SK-N-SH treated with all-trans-retinoic acid at 6 μM for 48 hours (cell line): ENCODE data around the gene TSSK6.

Experiments
- ARNTL ChIP-seq: fragments of 450-650 bp; formaldehyde crosslinking; IDR thresholded peaks from 2 replicates; pipeline ENCODE4 v1.5.0; 2020; ENCODE audit warnings: low read depth, mild to moderate bottlenecking, moderate library complexity, borderline replicate concordance
- BACH2 ChIP-seq: fragments of 250-450 bp; sonication (Bioruptor Pico); IDR thresholded peaks from 2 replicates; pipeline ENCODE4 v1.9.0; 2021; ENCODE audit warnings: mild to moderate bottlenecking, borderline replicate concordance
- CSDC2 ChIP-seq: fragments of 250-450 bp; sonication (Bioruptor Pico); IDR thresholded peaks from 2 replicates; pipeline ENCODE4 v1.5.0; 2020; ENCODE audit warnings: mild to moderate bottlenecking, moderate library complexity
- CSRNP3 ChIP-seq: fragments of 250-450 bp; sonication (Bioruptor Pico); IDR thresholded peaks from 2 replicates; pipeline ENCODE4 v1.5.1; 2021; ENCODE audit warnings: mild to moderate bottlenecking, moderate library complexity
- OSR1 ChIP-seq: fragments of 250-450 bp; sonication (Bioruptor Pico); IDR thresholded peaks from 2 replicates; pipeline ENCODE4 v1.8.0; 2022; ENCODE audit warnings: moderate library complexity, mild to moderate bottlenecking, inconsistent platforms
- PATZ1 ChIP-seq: fragments of 250-450 bp; sonication (Bioruptor Pico); IDR thresholded peaks from 2 replicates; pipeline ENCODE4 v1.8.0; 2020; ENCODE audit warnings: mild to moderate bottlenecking, moderate library complexity, borderline replicate concordance
- RARB ChIP-seq: fragments of 250-450 bp; sonication (Bioruptor Pico); IDR thresholded peaks from 2 replicates; pipeline ENCODE4 v1.8.0; 2021; ENCODE audit warnings: mild to moderate bottlenecking, moderate library complexity
- TCF4 ChIP-seq: fragments of 250-450 bp; sonication (Bioruptor Pico); IDR thresholded peaks from 2 replicates; pipeline ENCODE4 v1.8.0; 2021; ENCODE audit warnings: mild to moderate bottlenecking, moderate library complexity, borderline replicate concordance
- ZC3H10 ChIP-seq: fragments of 250-450 bp; sonication (Bioruptor Pico); IDR thresholded peaks from 2 replicates; pipeline ENCODE4 v1.5.1; 2021; ENCODE audit warnings: mild to moderate bottlenecking, moderate library complexity
- ZFP3 ChIP-seq: fragments of 250-450 bp; sonication (Bioruptor Pico); IDR thresholded peaks from 2 replicates; pipeline ENCODE4 v1.5.0; 2020; ENCODE audit warnings: mild to moderate bottlenecking, moderate library complexity
- ZFP30 ChIP-seq: fragments of 450-650 bp; formaldehyde crosslinking; IDR thresholded peaks from 2 replicates; pipeline ENCODE4 v1.5.0; 2022; ENCODE audit warnings: mild to moderate bottlenecking, moderate library complexity
- ZNF70 ChIP-seq: fragments of 450-650 bp; formaldehyde crosslinking; IDR thresholded peaks from 2 replicates; pipeline ENCODE4 v1.5.0; 2020; ENCODE audit warnings: mild to moderate bottlenecking, moderate library complexity

- no peak for TF ChIP-seq ARNTL (CRISPR knock-in tag)
- no peak for TF ChIP-seq TCF4 (CRISPR knock-in tag)
- TF ChIP-seq ZFP30 (CRISPR knock-in tag): no peak
- TF ChIP-seq RARB (CRISPR knock-in tag): no peak
- TF ChIP-seq CSRNP3 (CRISPR knock-in tag): no peak
- TF ChIP-seq PATZ1 (CRISPR knock-in tag): no peak
- TF ChIP-seq ZC3H10 (CRISPR knock-in tag): no peak
- TF ChIP-seq ZFP3: no peak
- TF ChIP-seq OSR1 (CRISPR knock-in tag): no peak
- no peak for TF ChIP-seq ZNF70 (CRISPR knock-in tag)
- no peak for TF ChIP-seq CSDC2
- no peak for TF ChIP-seq BACH2
Measured at GRCh38 chr19:19526581-19527370, 11.4 kb upstream of the TSSK6 start.
